HFFc6 (cell line): Measurements from ENCODE around the gene FAM50B. TPM values are rescaled to one million over a fixed set of nuclear protein-coding genes. Genes with fewer than 3 reads are reported as not detected.

Experiments
- DNase-seq: peaks from one replicate; pipeline ENCODE4 v3.0.0-alpha.2; 2018
- H3K27ac Mint-ChIP-seq: 2 replicates; pipeline ENCODE4 v1.8.0; 2020; ENCODE audit warnings: mild to moderate bottlenecking, mixed read lengths
- H3K27me3 Mint-ChIP-seq: 2 replicates; pipeline ENCODE4 v1.8.0; 2021; ENCODE audit warnings: mild to moderate bottlenecking, moderate library complexity, mixed read lengths; ENCODE audit not compliant: insufficient read depth
- H3K36me3 Mint-ChIP-seq: 2 replicates; pipeline ENCODE4 v1.8.0; 2021; ENCODE audit warnings: low read depth, mixed read lengths
- H3K4me1 Mint-ChIP-seq: 2 replicates; pipeline ENCODE4 v1.8.0; 2020; ENCODE audit warnings: low read depth, mixed read lengths
- H3K4me3 Mint-ChIP-seq: 2 replicates; pipeline ENCODE4 v1.8.0; 2020; ENCODE audit warnings: mild to moderate bottlenecking, moderate library complexity, mixed read lengths
- H3K9me3 Mint-ChIP-seq: 2 replicates; pipeline ENCODE4 v1.8.0; 2020; ENCODE audit warnings: mild to moderate bottlenecking, mixed read lengths
- total RNA-seq, 6 experiments: library from RNA; stranded (reverse); fragmentation: NEBNext Ultra II Directional; extraction: Animal tissue kit (Norgen Biotek cat#: 25700); gene quantifications; 2 replicates in 1 of 6; 3 replicates in 5 of 6; pipeline ENCODE4 v1.2.3, GENCODE V29; 2021
- TF ChIP-seq, protein P1 (sequence below): fragments of 200-600 bp; sonication (generic); IDR thresholded peaks from 2 replicates; pipeline ENCODE4 v1.5.0; 2021; ENCODE audit warnings: antibody characterized with exemption, mild to moderate bottlenecking

Gene FAM50B
- total RNA-seq, 6 experiments from 2014 or later = 8.0 to 11.7 (median 10.2) TPM

DNA sequence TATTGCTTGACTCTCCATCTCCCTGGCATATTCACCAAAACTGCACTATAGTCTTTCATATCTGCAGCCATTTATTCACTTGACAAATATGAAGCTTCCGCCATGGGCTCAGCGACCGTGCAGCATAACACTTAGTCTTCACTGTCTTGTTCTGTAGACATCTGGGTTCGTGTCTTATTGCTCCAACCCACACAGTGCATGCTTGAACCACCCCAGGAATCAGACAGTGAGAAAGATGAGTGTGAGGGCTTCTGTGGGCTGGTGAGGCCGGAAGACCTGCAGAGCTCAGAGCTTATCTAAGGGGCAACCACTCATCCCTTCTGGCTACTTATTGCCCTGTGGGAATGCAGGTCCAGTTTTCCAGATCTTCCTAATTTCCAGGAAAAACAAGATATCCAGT is 19.9 kb upstream of the FAM50B start:
- Mint-ChIP-seq H3K27me3 (no peaks in the 10 kb centered on the region), H3K27ac (no peak overlapping the region), H3K36me3 (no peaks in the 10 kb centered on the region), H3K4me1 (peaks cover 73% of the 10 kb centered on the region), H3K9me3 (no peaks in the 10 kb centered on the region), H3K4me3 (no peak overlapping the region)
- no peak for DNase-seq
- TF ChIP-seq, protein P1, sequence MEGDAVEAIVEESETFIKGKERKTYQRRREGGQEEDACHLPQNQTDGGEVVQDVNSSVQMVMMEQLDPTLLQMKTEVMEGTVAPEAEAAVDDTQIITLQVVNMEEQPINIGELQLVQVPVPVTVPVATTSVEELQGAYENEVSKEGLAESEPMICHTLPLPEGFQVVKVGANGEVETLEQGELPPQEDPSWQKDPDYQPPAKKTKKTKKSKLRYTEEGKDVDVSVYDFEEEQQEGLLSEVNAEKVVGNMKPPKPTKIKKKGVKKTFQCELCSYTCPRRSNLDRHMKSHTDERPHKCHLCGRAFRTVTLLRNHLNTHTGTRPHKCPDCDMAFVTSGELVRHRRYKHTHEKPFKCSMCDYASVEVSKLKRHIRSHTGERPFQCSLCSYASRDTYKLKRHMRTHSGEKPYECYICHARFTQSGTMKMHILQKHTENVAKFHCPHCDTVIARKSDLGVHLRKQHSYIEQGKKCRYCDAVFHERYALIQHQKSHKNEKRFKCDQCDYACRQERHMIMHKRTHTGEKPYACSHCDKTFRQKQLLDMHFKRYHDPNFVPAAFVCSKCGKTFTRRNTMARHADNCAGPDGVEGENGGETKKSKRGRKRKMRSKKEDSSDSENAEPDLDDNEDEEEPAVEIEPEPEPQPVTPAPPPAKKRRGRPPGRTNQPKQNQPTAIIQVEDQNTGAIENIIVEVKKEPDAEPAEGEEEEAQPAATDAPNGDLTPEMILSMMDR = no peak

DNA sequence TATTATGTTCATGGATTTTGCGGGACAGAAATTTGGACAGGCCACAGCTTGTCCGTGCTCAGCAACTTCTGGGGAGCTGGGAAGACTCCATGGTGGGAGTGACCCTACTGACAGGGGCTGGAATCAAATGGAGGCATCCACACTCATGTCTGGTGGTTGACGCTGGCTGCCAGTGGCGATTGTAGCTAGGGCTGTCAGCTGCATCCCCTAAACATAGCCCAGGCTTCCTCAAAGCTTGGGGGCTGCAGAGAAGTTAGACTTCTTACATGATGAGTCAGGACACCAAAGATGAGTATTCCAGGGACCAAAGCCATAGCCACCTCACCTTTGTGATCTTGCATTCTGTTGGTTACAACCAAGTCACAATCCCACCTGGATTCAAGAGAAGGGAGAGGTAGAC is 18.4 kb upstream of the FAM50B start:
- Mint-ChIP-seq H3K4me1 (peaks cover 58% of the 10 kb centered on the region), H3K27ac (no peak overlapping the region), H3K27me3 (no peaks in the 10 kb centered on the region), H3K9me3 (no peaks in the 10 kb centered on the region), H3K4me3 (no peak overlapping the region), H3K36me3 (no peaks in the 10 kb centered on the region)
- TF ChIP-seq, protein P1 = no peak
- DNase-seq = no peak

DNA sequence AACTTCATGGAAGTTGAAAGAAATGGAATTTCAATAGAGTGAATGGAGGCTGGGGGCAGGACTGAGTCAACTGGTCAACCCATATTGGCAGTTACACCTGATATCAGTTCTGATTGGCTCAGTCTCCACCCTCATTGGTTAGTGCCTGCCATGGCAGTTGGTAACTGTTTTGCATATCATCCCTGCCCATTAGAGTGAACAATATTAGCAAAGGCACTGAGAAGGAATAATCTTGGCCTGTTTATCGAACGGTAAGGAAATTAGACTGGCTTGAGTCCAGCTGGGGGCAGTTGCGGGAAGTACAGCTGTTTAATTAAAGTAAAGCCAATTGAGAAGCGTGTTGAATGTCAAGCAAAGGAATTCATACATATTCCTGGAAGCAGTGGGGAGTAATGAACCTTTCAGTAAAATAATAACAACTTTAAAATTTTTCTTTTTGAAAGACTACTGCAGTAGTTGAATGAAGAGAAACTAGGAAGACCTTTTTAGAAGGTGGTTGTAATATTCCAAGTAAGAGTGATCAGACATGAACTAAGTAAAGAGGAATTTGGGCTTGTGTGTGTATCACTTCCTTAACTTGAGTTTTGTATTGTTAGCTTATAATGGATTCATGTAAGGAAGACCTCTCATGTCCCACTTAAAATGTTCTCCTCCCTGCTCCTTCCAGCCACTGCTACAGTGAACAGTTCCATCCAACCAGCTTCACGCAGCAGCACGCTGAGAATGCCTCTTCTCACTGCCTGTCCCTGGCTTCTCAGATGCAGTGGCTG is 17.2 kb upstream of the FAM50B start:
- H3K27me3 Mint-ChIP-seq = no peaks in the 10 kb centered on the region
- H3K27ac Mint-ChIP-seq = peak overlapping the region; percentile 71
- peaks cover 47% of the 10 kb centered on the region for H3K4me1 Mint-ChIP-seq
- TF ChIP-seq, protein P1 = no peak
- DNase-seq = no peak
- H3K4me3 Mint-ChIP-seq = no peak overlapping the region
- no peaks in the 10 kb centered on the region for H3K9me3 Mint-ChIP-seq
- no peaks in the 10 kb centered on the region for H3K36me3 Mint-ChIP-seq

DNA sequence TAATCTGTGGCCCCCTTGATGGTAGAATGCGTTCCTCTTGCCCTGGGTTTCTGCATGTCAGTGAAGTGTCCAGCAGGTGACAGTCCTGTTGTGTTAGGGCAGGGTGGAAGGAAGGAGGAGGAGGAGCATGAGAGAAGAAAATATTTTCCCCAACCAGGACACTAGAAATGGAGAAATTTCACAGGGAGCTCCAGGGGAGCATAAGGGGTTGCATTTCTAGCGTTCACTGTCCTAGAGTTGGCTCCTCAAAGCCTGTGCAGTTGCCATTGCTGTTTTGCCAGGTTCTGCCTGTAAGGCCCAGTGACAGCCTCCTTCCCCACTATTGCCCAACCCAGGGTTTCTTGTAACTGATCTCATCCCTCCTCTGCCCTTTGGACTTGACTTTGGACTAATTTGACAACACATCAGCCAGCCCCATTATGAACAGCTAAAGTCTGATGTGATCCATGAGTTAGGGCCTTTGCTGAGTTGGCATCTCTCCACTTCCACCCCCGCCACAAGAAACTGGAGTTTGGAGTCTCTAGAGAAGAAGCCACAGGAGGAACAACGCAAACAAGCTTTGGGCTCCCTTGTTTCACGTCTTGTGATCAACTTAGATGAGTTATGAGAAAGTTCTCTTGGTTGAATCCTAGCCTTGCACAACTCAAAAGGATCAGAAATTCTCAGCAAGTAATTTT is 14.0 kb upstream of the FAM50B start:
- no peaks in the 10 kb centered on the region for H3K9me3 Mint-ChIP-seq
- no peak overlapping the region for H3K27ac Mint-ChIP-seq
- TF ChIP-seq, protein P1 = no peak
- DNase-seq = no peak
- peaks cover 39% of the 10 kb centered on the region for H3K4me1 Mint-ChIP-seq
- H3K36me3 Mint-ChIP-seq = no peaks in the 10 kb centered on the region
- no peaks in the 10 kb centered on the region for H3K27me3 Mint-ChIP-seq
- no peak overlapping the region for H3K4me3 Mint-ChIP-seq

DNA sequence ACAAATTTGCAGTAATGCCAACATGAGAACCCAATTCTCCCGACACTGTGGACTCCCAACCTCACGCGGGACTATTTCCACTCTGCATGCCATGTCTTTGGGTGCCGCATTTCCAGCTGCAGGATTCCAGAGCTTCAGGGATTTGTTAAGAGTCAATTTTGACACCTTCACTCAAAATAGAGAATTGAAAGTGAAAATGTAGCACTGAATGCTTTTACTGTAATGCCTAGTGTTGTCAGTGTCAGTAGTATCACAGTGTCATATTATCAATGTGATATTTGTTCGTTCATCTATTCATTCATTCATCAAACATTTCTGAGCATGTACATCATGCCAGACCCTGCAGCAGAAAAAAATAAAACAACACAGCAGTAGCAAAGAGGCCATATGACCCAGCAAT is 13.4 kb upstream of the FAM50B start:
- H3K36me3 Mint-ChIP-seq = no peaks in the 10 kb centered on the region
- peaks cover 38% of the 10 kb centered on the region for H3K4me1 Mint-ChIP-seq
- H3K4me3 Mint-ChIP-seq = no peak overlapping the region
- no peaks in the 10 kb centered on the region for H3K27me3 Mint-ChIP-seq
- no peaks in the 10 kb centered on the region for H3K9me3 Mint-ChIP-seq
- no peak overlapping the region for H3K27ac Mint-ChIP-seq
- TF ChIP-seq, protein P1 = no peak
- no peak for DNase-seq
